Stimulated activated CD8-positive, alpha-beta memory T cell treated with anti-CD3 and anti-CD28 coated beads, Interleukin-12 subunit alpha, Interleukin-12 subunit beta, amount 100 ng/mL, for 24 hours (primary cell): Measurements from ENCODE around the gene FRAS1.
"Not testable (repeated sequence)": the region's sequence is repeated elsewhere in the genome, so short reads cannot be mapped to it uniquely, and the experiment has no call there.

ENCODE experiments used
- DNase-seq: peaks from one replicate; pipeline ENCODE4 v3.0.0-alpha.2; 2020; ENCODE audit errors: extremely low read depth

Gene FRAS1

GRCh38 chr4:78548889-78549288 lies 491.8 kb downstream of the FRAS1 start:
- DNase-seq: not testable (repeated sequence)

DNA sequence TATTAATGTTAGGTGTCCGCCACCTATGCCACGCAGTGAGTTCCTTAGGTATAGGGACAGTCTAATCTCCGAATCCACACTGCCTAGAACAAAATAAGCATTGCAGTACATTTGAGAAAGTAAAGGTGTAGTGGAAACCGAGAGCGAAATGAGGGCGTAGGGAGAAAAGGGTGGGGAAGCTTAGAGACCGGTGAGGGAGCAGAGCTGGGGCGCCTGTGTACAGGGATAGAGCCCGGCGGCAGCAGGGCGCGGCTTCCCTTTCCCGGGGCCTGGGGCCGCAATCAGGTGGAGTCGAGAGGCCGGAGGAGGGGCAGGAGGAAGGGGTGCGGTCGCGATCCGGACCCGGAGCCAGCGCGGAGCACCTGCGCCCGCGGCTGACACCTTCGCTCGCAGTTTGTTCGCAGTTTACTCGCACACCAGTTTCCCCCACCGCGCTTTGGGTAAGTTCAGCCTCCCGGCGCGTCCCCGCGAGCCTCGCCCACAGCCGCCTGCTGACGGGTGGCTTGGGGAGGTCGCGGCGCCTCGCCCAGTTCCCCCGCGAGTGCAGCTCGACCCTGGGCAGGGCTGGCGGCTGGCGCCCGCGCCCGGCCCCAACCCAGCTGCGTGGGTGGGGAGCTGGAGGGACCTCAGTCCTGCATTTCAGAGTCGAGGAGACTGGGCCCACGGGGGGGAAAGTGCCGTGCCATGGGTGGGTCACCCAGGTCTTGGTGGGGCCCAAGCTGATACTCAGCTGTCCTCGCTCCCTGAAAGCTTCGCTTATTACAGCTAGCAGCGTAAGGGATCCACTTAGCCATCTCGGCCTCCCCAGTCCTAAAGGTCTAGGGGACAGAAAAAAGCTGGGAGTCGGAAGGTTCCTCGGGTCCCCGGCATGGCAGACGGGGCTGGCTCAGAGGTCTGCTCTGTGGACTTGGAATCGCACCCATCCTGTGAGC lies 494.6 kb downstream of the FRAS1 start, which contains the start of gene ANXA3:
ANXA3 (plus strand) TSS at position 351 of the 932 bp plus-strand sequence. CDS start 2,704 bp downstream, outside the sequence.
- no peak for DNase-seq

- DNase-seq: no peak
These were observed 495.4 kb downstream of the FRAS1 start for GRCh38 chr4:78552389-78553042.

GRCh38 chr4:78553043-78553396 lies 495.9 kb downstream of the FRAS1 start:
- no peak for DNase-seq

- no peak for DNase-seq
These were observed 496.5 kb downstream of the FRAS1 start for GRCh38 chr4:78553529-78554060.

DNA sequence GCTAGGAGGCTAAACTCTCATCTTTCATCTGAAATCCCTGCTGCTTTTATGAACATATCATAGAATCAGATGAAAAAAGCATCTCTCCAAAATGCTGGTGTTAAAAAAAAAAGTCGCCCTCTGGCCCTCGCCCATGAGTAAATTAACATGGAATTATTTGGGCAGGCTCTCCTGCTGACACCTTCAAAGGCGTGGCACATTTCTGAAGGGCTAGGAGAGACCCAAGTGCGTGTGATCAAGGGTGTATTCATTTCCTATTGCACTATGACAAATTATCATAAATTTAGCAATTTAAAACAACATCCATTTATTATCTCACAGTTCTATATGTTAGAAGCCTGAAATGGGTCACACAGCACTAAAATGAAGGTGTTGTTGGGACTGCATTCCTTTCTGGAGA lies 499.5 kb downstream of the FRAS1 start:
- no peak for DNase-seq

- DNase-seq: no peak
These were observed 500.7 kb downstream of the FRAS1 start for GRCh38 chr4:78557841-78558240.

- DNase-seq: no peak
These were observed 501.3 kb downstream of the FRAS1 start for GRCh38 chr4:78558410-78558809.

DNA sequence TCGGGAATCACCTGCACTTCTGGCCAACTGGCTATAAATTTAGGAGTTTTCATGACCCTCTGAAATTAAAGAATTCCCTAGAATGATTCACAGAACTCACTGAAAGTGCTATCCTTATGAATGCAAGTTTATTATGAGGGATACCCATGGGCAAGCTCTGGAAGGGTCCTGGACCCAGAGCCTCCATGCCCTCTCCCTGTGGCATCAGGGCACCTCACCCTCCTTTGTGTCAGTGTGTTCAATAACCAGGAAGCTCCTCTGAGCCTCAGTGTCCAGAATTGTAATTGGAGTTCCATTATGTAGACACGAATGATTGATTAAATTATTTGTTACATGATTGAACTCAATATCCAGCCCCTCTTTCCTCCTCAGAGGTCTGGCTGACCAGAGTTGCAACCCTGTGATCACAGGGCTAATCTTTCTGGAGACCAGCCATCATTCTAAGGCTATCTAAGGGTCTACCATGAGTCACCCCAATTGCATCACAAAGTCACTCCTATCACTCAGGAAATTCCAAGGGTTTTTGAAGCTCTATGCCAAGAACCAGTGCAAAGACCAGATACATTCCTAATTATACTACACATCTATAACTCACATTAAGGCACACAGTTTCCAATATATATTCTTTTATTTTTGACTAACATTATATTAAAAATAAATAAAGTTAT lies 503.3 kb downstream of the FRAS1 start:
- no peak for DNase-seq

- no peak for DNase-seq
These were observed 504.6 kb downstream of the FRAS1 start for GRCh38 chr4:78561677-78562076.

DNA sequence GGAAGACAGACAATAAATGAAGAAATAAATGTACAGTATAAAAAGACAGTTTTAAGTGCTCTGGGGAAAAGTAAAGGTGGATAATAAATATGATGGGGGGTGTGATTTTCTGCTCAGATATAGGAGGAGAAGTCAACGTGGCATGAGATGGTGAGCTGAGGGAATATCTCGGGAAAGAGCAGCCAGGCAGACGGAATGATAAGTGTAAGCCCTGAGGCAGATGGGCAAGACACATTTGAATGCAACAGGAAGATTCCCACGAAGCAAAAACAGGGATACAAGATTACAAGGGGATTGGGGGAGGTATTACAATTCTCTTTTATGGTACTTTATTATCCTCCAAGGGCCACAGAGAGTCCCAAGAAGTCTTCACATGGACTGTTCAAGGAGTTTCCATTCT lies 505.6 kb downstream of the FRAS1 start:
- no peak for DNase-seq

DNA sequence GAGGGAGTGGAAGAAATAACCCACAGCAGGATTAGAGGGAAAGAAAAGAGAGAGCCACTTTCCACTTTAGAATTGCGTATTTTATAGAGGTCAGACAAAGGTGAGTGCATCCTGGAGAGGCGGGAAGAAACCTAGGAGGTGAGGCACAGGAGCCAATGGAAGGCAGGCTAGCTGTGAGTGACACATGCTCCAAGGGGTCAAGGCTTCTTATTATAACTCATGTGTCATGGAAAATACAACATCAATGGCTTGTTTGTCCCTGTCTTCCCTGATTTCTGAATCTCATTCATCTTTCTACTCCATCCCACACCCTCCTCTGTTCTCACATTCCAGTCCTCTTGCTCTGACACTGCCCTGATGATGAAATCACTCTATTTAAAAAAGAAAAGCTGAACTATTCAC lies 508.8 kb downstream of the FRAS1 start:
- no peak for DNase-seq

- no peak for DNase-seq
These were observed 509.8 kb downstream of the FRAS1 start for GRCh38 chr4:78566834-78567499.

DNA sequence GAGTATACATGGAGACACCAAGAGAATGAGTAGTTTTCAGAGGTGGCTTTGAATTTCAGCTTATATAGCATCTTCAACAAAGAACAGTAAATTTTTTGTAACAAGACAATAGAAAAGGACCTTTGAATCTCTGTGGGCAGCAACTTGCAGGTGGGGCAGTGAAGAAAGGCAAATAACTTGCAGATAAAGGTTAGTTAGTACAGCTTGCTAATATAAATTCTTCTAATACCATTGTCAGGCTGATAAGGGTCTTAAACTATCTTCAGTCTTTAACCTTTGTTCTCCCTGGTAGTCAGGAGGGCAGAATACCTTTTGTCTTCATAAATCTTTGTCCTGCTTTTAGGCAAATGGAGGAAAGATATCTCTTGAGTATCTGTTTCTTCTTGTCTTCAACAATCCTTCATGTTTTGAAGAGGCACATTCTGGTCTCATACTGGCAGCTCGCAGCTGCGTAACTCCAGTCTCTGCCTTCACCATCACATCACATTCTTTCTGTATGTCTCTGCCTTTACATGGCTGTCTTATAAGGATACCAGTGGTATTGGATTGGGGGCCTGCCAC lies 510.5 kb downstream of the FRAS1 start:
- no peak for DNase-seq

DNA sequence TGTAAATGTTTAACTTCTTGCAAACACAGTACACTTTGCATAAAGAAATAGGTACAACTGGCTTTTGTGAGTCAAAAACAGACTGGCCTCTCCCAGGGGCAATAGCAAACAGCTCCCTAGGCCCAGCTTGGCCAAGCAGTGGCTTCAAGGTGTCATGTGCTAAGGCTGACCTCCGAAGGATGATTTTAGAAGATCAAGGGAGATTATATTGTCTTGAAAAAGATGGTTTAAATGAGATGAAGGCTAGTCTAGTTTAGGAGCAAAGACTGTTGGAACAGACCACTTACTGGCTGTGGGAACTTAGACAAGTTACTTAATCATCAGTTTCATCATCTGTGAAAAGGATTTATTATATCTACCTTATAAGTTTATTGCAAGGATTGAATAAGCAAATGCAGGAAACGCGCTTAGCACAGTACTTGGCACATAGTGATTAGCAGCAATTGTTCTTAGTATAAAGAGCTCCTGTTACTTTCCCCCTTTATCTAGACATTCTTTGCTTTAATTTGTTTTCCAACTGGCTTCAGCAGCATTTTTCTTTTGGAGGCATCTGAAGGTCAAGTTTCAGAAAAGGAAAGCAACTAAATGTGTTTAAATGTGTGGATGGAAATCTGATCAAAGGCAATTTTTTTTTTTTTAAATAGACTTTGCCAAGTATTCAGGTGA lies 511.6 kb downstream of the FRAS1 start:
- no peak for DNase-seq

DNA sequence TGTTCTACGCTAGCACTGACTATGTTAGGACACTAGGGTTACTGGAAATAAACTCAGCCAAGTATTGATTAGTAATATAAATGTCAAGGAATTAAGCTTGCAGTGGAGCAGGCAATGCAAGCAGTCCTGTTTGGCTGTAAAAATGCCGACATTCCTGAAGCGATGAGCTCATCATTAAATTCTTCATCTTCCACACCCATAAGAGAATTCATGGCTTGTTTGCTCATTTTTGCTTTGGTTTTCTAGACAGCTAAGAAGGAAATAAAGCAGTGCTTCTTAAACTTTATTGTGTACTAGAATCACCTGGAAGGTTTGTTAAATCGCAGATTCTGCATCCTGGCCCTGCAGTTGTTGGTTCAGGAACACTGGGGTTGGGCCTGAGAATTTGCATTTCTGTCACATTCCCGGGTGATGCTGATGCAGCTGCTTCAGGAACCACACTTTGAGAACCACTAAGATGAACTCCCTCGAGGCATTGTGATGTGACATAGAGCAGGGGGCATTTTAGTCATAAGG lies 512.2 kb downstream of the FRAS1 start:
- DNase-seq: no peak

DNA sequence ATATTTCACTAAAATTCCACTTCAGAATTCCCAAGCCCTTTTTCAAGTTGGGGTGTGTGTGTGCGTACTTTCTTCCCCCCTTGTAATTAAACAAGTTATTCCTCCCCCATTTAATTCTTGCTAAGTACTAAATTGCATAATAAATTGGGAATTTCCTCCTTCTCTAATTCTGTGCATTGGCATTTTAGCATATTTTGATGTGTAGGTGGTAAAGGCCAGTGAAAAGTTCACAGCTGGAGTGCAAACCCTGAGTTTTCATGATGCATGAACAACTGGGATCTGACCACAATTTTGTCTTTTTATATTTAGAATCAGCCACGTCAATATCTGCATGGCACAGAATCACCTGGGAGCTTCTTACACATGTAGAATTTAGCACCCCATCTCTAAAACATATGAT lies 513.0 kb downstream of the FRAS1 start:
- no peak for DNase-seq

GRCh38 chr4:78571804-78572203 lies 514.7 kb downstream of the FRAS1 start:
- no peak for DNase-seq

DNA sequence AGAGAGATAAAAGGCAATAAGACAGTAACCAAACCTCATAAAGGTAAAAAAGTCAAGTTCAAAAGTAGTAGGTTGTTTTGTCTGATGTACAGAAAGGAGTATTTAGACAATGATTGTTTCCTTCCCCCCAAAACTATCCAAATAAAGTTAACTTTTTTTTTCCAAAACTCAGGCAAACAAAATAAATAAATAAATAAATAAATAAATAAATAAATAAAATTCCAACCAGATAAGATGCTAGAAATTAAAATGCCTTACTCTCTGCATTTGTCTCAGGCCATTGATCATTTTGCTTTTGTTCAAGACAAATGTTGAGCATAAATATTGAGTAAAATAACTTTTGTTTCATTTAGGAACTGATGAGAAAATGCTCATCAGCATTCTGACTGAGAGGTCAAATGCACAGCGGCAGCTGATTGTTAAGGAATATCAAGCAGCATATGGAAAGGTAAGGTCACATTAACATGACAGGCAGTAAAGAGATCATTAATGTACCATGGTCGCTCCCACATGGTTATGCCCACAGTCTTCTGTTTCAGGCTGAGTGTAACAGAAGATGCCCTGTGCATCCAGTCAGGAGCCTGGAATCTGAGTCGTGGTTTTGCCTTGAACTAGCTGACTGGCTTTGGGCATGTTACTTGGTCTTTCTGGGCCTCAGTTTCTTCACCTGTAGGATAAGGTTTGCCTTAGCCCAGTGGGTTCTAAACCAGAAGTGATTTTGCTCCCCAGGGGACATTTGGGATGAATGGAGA lies 521.7 kb downstream of the FRAS1 start:
- DNase-seq: no peak

- no peak for DNase-seq
These were observed 524.5 kb downstream of the FRAS1 start for GRCh38 chr4:78581618-78582017.
